Measurements from ENCODE around the gene SVEP1.

SVEP1 gene

DNA sequence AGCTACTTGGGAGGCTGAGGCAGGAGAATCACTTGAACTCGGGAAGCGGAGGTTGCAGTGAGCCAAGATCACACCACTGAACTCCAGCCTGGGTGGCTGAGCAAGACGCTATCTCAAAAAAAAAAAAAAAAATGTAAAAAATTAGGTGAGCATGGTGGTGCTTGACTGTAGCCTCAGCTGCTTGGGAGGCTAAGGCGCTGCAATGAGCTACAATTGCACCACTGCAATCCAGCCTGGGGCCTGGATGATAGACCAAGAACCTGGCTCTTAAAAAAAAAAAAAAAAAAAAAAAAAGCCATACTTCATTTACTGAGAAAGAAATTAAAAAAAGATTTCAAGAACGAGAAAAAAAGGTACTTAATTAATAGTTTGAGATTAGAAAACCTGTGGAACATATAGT, 62.1 kb downstream of the SVEP1 start:
- TF ChIP-seq, protein P1, sequence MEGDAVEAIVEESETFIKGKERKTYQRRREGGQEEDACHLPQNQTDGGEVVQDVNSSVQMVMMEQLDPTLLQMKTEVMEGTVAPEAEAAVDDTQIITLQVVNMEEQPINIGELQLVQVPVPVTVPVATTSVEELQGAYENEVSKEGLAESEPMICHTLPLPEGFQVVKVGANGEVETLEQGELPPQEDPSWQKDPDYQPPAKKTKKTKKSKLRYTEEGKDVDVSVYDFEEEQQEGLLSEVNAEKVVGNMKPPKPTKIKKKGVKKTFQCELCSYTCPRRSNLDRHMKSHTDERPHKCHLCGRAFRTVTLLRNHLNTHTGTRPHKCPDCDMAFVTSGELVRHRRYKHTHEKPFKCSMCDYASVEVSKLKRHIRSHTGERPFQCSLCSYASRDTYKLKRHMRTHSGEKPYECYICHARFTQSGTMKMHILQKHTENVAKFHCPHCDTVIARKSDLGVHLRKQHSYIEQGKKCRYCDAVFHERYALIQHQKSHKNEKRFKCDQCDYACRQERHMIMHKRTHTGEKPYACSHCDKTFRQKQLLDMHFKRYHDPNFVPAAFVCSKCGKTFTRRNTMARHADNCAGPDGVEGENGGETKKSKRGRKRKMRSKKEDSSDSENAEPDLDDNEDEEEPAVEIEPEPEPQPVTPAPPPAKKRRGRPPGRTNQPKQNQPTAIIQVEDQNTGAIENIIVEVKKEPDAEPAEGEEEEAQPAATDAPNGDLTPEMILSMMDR (IDR thresholded peaks at IDR 0.05), result no peak

DNA sequence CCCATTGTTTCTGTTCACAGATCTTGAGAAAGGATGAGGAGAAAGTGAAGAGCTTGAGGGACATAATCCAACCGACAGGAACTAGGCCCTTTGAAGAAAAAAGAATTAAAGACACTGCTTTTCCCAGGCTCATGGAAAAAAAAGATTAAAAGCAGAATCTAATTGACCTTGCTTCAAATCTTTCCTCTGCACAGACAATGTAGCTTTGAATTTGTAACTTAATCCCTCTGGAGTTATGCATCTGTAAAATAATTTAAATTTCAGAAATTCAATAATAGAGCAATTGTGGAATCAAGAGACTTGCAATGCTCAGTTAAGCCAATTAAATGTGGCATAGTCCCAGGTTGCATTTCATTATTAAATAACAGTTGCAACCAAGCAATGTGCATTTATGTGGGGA, 64.6 kb downstream of the SVEP1 start:
- TF ChIP-seq, protein P1 (IDR thresholded peaks at IDR 0.05), result no peak

DNA sequence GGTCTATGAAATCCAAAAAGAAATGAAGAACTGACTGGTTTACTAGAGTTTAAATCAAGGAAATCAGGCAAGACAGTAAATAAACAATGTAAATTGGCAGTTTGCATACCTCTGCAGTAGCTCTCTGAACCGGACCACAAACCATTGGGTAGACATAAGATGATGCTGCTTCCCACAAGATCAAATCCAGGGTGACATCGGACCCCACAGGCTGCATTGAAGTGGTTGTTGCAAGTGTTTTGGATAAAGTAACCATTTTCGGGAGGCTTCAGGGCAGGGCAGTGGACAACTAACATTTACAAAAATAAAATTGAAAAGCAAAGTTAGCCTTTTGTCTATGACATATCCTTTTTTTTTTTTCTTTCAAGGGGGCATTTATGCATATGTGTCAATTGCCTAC, 66.7 kb downstream of the SVEP1 start:
- TF ChIP-seq, protein P1 (IDR thresholded peaks at IDR 0.05), result no peak

DNA sequence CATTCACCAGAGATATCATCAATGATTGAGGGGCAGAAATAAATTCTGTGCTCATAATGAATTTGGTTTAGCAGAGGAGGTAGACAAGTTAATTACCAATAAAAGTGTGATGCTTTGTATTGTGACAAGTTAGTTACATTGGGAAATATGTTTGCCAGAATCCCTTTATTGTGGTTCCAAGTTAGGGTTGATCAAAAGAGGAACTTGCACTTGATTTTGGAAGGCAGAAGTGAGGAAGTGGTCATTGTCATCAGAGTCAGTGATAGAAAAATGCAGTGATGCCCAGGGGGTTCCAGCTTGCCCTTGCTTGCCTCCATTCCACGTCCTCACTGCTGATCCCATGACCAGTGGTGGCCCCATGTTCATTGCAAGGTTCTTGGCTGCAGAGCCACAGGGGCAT, 69.7 kb downstream of the SVEP1 start:
- TF ChIP-seq, protein P1 (IDR thresholded peaks at IDR 0.05), result no peak

DNA sequence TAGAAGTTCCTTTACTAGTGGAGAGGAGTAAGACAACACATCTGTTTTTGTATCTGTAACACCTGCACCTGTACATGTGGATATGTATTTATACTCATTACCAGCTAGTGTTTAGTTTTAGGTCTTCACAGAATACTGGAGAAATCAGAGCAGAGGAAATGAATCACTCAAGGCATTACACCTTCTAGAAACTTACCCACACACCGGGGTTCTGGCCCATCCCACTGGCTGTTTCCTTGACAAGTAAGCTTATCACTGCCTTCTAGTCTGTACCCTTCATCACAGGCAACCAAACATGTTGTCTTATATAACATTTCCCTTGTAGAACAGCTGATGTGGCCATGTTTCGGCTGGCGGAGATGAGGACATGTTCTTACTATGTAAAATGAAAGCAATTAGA, 76.7 kb downstream of the SVEP1 start:
- TF ChIP-seq, protein P1 (IDR thresholded peaks at IDR 0.05), result no peak

DNA sequence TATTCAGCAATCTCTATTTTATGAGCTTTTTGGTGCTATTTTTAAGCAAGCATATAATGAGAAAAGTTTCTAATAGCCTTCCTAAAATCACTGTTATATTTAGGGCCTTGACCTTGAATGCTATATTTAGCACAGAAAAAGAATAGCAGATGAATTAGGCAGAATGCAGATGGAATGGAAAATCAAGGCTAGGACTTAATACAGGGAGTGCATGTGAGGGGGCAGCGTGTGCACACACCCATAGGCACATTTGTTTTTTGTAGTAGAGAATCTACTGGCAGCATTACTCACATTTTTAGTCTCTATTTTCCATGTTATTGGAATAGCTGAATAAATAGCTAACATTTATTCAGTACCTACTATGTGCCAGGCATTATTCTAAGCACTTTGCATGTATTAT, 79.9 kb downstream of the SVEP1 start:
- TF ChIP-seq, protein P1 (IDR thresholded peaks at IDR 0.05), result no peak

DNA sequence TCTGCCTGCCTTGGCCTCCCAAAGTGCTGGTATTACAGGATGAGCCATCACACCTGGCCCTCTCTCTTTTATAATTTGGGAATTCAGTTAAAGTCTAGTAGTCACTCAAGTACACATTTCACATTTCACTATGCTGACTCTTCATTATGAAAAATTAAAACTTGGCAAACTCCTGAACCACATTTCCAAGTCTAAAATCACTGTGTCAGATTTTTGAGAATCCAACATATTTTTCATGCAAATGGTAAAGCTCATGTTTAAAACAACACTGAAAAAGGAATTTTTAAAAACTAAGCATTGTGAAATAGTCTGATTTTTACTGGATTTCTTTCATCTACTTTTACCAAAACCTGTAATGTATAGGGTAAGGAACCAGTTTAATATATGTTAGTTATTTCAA, 92.3 kb downstream of the SVEP1 start:
- TF ChIP-seq, protein P1 (IDR thresholded peaks at IDR 0.05), result no peak

DNA sequence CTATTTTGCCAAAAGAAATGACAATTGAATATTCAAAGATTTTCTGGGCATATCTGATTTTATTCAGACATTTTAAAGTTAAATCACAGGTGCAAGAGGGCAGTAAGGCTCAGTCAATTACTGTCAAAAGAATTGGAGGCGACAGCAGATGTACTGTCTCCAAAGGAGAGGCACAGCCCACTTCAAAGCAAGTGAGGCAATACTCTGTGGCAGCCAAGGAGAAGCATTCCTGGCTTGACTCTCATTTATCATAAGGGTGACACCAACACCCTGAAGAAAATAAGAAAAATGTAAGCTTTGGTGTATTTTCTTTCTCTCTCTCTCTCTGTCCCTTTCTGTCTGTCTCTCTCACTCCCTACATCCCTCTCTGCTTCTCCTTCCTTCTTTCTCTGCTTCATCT, 93.3 kb downstream of the SVEP1 start:
- TF ChIP-seq, protein P1 (IDR thresholded peaks at IDR 0.05), result no peak
